ENCODE results near the gene KRT86.

DNA sequence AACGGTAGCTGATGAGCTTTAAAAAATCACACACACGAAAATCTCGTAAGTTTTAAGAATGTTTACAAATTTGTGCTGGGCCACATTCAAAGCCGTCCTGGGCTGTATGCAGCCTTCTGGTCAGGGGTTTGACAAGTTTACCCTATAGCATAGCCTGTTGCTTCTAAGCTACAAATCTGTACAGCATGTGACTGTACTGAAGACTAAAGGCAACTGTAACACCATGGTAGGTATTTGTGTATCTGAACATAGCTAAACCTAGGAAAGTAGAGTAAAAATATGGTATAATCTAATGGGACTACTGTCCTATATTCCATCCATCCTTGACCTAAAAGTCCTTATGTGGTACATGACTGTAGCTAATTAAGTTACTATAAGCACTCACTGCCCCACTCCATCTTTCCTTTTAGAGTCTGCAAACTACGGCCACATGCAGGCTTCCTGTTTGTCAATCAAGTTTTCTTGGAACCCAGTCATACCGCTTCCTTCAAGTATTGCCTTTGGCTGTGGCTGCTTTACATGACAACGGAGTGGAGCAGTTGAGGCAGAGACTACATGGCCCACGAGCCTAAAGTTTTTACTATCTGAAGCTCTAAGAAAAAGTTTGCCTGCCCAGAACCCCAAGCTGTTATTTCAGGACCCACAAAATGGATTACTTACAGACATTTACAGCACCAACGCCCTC, 22.9 kb upstream of the KRT86 start:
- TF ChIP-seq CTCF (IDR thresholded peaks at IDR 0.05) (no peak), POLR2AphosphoS5 (IDR thresholded peaks at IDR 0.05) (no peak), POLR2A (IDR thresholded peaks at IDR 0.05) (no peak), EP300 (IDR thresholded peaks at IDR 0.05) (no peak)

Measured in gastroesophageal sphincter (tissue), 3 donors.